ENCODE measurements around the gene DCUN1D3. TPM values are rescaled to one million over a fixed set of nuclear protein-coding genes. Genes with fewer than 3 reads are reported as not detected.
A peak's percentile ranks its signal among the peaks of the same experiment; 100 is the strongest.

The DCUN1D3 gene
- total and polyA plus RNA-seq, 7 donors = 2.2 to 19.6 (median 8.6) TPM

DNA sequence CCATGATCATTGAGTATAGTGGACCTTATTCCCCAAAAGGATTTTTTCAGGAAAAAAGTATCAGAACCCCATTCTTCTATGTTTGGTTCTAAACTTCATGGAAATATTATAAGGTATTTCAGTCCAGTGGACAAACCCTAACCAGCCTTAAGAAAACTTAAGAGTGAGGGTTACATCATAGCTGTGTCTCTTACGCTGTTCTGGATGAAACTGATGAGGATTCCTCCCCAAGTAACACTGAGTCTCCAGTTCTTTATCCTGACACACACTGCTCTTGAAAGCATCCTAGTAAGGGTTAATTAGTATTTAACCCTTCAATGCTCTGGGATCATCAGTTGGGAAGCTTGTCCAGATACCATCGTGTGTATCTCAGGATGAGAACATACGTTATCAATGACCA is 5.4 kb upstream of the DCUN1D3 start:
- Histone ChIP-seq H3K9me3 (no peaks in the 10 kb centered on the region), H3K4me1 (peaks cover 50% of the 10 kb centered on the region), H3K27ac (peak overlapping the region; percentile 54), H3K4me3 (no peak overlapping the region), H3K27me3 (ENCODE audit: insufficient read depth in 3 of 3, low read length in 2 of 3) (no peaks in the 10 kb centered on the region), H3K36me3 (ENCODE audit: insufficient read depth in 1 of 2, low read depth in 1 of 2) (no peaks in the 10 kb centered on the region)
- TF ChIP-seq, protein P1, sequence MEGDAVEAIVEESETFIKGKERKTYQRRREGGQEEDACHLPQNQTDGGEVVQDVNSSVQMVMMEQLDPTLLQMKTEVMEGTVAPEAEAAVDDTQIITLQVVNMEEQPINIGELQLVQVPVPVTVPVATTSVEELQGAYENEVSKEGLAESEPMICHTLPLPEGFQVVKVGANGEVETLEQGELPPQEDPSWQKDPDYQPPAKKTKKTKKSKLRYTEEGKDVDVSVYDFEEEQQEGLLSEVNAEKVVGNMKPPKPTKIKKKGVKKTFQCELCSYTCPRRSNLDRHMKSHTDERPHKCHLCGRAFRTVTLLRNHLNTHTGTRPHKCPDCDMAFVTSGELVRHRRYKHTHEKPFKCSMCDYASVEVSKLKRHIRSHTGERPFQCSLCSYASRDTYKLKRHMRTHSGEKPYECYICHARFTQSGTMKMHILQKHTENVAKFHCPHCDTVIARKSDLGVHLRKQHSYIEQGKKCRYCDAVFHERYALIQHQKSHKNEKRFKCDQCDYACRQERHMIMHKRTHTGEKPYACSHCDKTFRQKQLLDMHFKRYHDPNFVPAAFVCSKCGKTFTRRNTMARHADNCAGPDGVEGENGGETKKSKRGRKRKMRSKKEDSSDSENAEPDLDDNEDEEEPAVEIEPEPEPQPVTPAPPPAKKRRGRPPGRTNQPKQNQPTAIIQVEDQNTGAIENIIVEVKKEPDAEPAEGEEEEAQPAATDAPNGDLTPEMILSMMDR (IDR thresholded peaks at IDR 0.05) = no peak
- intact Hi-C loops (cut with DNase I) = no loop called here
- no peak for ATAC-seq
- 63 to 71% (median 65%) methylated on average over 3 of the region's 3 CpGs for WGBS, 3 donors
- no peak for DNase-seq

DNA sequence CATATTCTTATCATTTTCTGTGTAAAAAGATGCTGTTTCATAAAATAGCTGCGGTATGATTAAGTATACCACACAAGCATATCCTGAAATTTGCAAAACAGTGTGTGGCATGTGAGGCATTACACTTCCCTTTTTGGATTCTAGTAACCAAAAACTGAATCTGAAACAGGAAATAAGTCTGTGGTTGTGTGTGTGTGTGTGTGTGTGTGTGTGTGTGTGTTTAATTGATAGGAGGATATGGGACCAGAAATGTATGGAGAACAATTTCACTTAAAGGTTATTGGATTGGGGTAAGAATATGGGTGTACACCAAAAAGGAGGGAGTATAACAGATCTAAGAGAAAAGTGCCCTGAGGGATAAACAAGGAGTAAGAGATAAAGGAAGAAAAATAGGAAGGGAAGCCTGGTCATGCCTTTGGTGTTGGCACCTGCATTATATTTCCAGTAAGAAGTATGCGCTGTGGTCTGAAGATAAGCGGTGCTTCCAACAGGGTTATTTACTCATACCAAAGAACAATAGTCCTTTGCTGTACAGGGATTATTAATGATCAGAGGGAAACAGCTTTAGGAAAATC is 4.4 kb upstream of the DCUN1D3 start:
- Histone ChIP-seq H3K4me1 (peaks cover 46% of the 10 kb centered on the region), H3K4me3 (no peak overlapping the region), H3K9me3 (no peaks in the 10 kb centered on the region), H3K27me3 (ENCODE audit: insufficient read depth in 3 of 3, low read length in 2 of 3) (no peaks in the 10 kb centered on the region), H3K27ac (peak overlapping the region; percentile 54), H3K36me3 (ENCODE audit: insufficient read depth in 1 of 2, low read depth in 1 of 2) (no peaks in the 10 kb centered on the region)
- ATAC-seq (no peak), DNase-seq (no peak)
- TF ChIP-seq, protein P1 (IDR thresholded peaks at IDR 0.05) = no peak
- 40 to 54% (median 48%) methylated on average over 3 of the region's 3 CpGs for WGBS, 3 donors
- intact Hi-C loops (cut with DNase I) = loop anchor here (5.0 kb wide), 2 partner anchors 37 to 97 kb away; partner anchors contain the start of genes ERI2 (in 1 of the 2) and REXO5 (in 1 of the 2)

DNA sequence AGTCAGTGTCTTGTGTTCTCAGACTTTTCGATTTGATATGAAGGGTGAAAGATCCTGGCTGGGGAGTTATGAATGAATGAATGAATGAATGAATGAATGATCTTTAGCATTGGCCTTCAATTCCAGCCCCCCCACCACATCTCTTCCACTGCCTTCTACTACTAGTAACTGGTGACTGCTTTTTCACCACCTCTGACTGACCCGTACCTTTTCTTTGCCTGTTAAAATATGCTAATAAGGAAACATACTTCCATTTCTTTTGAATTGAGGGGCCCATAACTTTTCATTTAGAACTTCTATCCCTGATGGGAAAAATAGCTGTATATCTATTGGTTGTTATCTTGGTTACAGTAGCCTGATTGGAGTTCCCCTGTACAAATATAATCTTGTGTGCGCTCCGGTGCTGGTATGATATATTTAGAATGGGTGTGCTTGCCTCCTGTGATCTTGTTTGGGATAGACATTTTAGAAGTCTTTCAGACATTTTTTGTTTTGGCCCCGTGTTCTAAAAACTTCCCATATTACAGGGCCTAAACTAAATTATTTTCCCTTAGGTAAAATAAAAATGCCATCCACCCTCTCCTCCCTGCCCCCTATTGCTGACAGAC is 3.8 kb upstream of the DCUN1D3 start:
- Histone ChIP-seq H3K9me3 (no peaks in the 10 kb centered on the region), H3K36me3 (ENCODE audit: insufficient read depth in 1 of 2, low read depth in 1 of 2) (no peaks in the 10 kb centered on the region), H3K27me3 (ENCODE audit: insufficient read depth in 3 of 3, low read length in 2 of 3) (no peaks in the 10 kb centered on the region), H3K4me3 (no peak overlapping the region), H3K27ac (peak overlapping the region; percentile 47), H3K4me1 (peaks cover 50% of the 10 kb centered on the region)
- intact Hi-C loops (cut with DNase I) = loop anchor here (5.0 kb wide), 2 partner anchors 37 to 97 kb away; partner anchors contain the start of genes ERI2 (in 1 of the 2) and REXO5 (in 1 of the 2)
- TF ChIP-seq, protein P1 (IDR thresholded peaks at IDR 0.05) = no peak
- WGBS, 3 donors = 43 to 59% (median 46%) methylated on average over 5 of the region's 5 CpGs
- ATAC-seq (no peak), DNase-seq (no peak)

DNA sequence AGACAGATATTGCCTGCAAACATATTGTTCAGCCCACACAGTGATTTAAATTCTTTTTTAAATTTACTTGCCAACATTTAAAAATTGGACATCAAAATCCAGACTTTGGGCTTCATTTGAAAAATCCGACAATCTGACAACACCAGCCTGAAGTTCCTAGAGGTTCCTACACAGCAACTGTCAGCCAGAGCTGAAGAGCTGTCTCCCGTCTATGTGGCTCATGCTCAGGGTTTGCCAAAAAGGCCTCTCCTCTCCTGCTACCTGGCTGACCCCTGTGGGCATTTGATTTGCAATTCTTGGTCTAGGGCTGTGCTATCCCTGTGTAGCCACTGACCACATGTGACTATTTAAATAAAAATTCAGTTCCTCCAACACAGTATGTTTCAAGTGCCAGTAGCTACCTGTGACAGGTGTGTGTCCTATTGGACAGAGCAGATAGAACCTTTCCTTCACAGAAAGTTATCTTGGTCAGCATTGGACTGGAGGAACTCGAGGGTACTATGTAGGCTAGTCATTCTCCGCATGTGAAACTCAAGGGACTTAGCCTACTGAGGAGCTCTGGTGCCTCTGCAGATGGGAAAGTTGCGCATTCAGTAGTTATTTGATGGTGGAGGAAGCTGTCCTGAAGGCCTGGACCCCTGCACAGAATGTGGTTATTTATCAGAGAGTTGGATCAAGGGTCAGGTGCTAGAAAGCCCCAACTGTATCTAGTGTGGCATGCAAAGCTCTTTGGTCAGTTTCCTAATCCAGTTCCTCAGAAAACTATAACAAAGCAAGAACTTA is 3.1 kb upstream of the DCUN1D3 start:
- TF ChIP-seq, protein P1 (IDR thresholded peaks at IDR 0.05) = no peak
- peak overlapping the region; percentile 47 for H3K27ac ChIP-seq
- no peaks in the 10 kb centered on the region for H3K27me3 ChIP-seq (ENCODE audit: insufficient read depth in 3 of 3, low read length in 2 of 3)
- 78 to 91% (median 80%) methylated on average over 5 of the region's 5 CpGs for WGBS, 3 donors
- H3K4me1 ChIP-seq = peaks cover 52% of the 10 kb centered on the region
- no peak for DNase-seq
- H3K36me3 ChIP-seq (ENCODE audit: insufficient read depth in 1 of 2, low read depth in 1 of 2) = no peaks in the 10 kb centered on the region
- H3K4me3 ChIP-seq = no peak overlapping the region
- intact Hi-C loops (cut with DNase I) = loop anchor here (5.0 kb wide), 2 partner anchors 36 to 96 kb away; partner anchors contain the start of genes ERI2 (in 1 of the 2) and REXO5 (in 1 of the 2)
- no peaks in the 10 kb centered on the region for H3K9me3 ChIP-seq
- ATAC-seq = no peak

Data from psoas muscle (tissue), 8 donors.